ENCODE measurements around the gene BAIAP3. TPM values are rescaled to one million over a fixed set of nuclear protein-coding genes. Genes with fewer than 3 reads are reported as not detected.

The BAIAP3 gene
- total and polyA plus RNA-seq, 2 of the 4 experiments (the other 2 are of a cell fraction), result 0.36 to 0.65 TPM

- Histone ChIP-seq H3K18ac (ENCODE audit: low read depth, low read length) (no peak overlapping the region), H2BK5ac (ENCODE audit: low read depth, low read length, poor library complexity, severe bottlenecking) (no peak overlapping the region), H4K91ac (ENCODE audit: insufficient read depth, low read depth, low read length) (no peak overlapping the region), H4K8ac (ENCODE audit: low read depth in 2 of 2, low read length in 2 of 2) (peak overlapping the region; percentile 57 to 79; a peak in 3 of 4 replicates), H4K5ac (ENCODE audit: low read depth, low read length) (no peak overlapping the region; the same call in 1 of the 2 replicates), H3K4ac (ENCODE audit: low read depth, low read length) (peak overlapping the region; percentile 80; the same call in 1 of the 2 replicates), H3K27me3 (ENCODE audit: control insufficient read depth, insufficient read depth, low read length) (no peaks in the 10 kb centered on the region), H4K20me1 (ENCODE audit: insufficient read depth, low read length) (peaks cover 15% of the 10 kb centered on the region), H2BK120ac (ENCODE audit: low read depth, low read length) (no peak overlapping the region), H3K23ac (ENCODE audit: low read depth, low read length) (peak overlapping the region; percentile 82; the same call in 1 of the 2 replicates), H3K9me3 (ENCODE audit: control insufficient read depth, insufficient read depth, low read length) (no peaks in the 10 kb centered on the region), H3K27ac (ENCODE audit: insufficient read depth, low read length) (peak overlapping the region; percentile 56; the same call in 1 of the 2 replicates), H2BK20ac (ENCODE audit: low read depth, low read length) (no peak overlapping the region), H3K4me2 (ENCODE audit: low read depth, low read length) (peak overlapping the region; percentile 99), H3K4me3 (ENCODE audit: insufficient read depth, low read depth, low read length) (peak overlapping the region; percentile 82), H3K79me1 (ENCODE audit: low read depth in 1 of 2, low read length in 2 of 2) (peaks cover 23 to 59% of the 10 kb centered on the region in 2 experiments), H3K14ac (replicated peaks; ENCODE audit: low read depth, low read length) (no peak overlapping the region), H3K36me3 (ENCODE audit: control insufficient read depth, insufficient read depth, low read length) (peaks cover 25% of the 10 kb centered on the region), H2AK5ac (ENCODE audit: low read depth, low read length) (peak overlapping the region; percentile 91; the same call in 1 of the 2 replicates), H3K9me1 (ENCODE audit: insufficient read depth, low read length) (no peaks in the 10 kb centered on the region), H3K56ac (ENCODE audit: extremely low read depth, insufficient read depth, low read length) (0 out of 2 replicates have a peak overlapping the region, but pooled peaks have one; percentile 57), H2BK15ac (ENCODE audit: low read depth, low read length) (no peak overlapping the region), H2AK9ac (replicated peaks; ENCODE audit: low read depth, low read length, poor library complexity) (peak overlapping the region; percentile 99), H3K9ac (ENCODE audit: low read depth, low read length) (peak overlapping the region; percentile 93), H3K4me1 (ENCODE audit: control insufficient read depth, insufficient read depth, low read length) (peaks cover 9% of the 10 kb centered on the region), H2AFZ (replicated peaks; ENCODE audit: low read length, poor library complexity) (peak overlapping the region; percentile 99)
- ChIA-PET POLR2A (ENCODE audit: unreplicated experiment) (no interaction called here), CTCF (no interaction called here)
- intact Hi-C loops (cut with micrococcal nuclease) (no loop called here), dilution Hi-C loops (cut with HindIII; ENCODE audit: low sequenced_read_pairs, unreplicated experiment) (no loop called here), in situ Hi-C loops (cut with MboI; ENCODE audit: low sequenced_read_pairs) (no loop called here)
- DNase-seq (no peak), ATAC-seq (ENCODE audit: low read depth) (no peak)
- BruUV-seq (replicated peaks), result no TSS peak
- TF ChIP-seq RCOR1 (IDR thresholded peaks at IDR 0.05; ENCODE audit: insufficient replicate concordance, low read length), result no peak
- TF ChIP-seq USF2 (IDR thresholded peaks at IDR 0.05; ENCODE audit: low read depth, low read length), result no peak
- 87% methylated on average over 16 of the region's 19 CpGs; no CpG with 5 or more reads in 1 of the 2 experiments for WGBS, 2 experiments (ENCODE audit: extremely low coverage in 2 of 2, insufficient read length in 1 of 2)
These were observed 17.2 kb downstream of the BAIAP3 start for GRCh38 chr16:1350691-1351090.

Measured in IMR-90 (cell line).